Measurements from ENCODE around the gene AIF1L.

GRCh38 chr9:131104016-131104740 lies 7.8 kb downstream of the AIF1L start:
- TF ChIP-seq POLR2A (IDR thresholded peaks at IDR 0.05; ENCODE audit: low read depth, low read length) (no peak), TAF1 (IDR thresholded peaks at IDR 0.05; ENCODE audit: borderline replicate concordance, low read depth, low read length) (no peak), POLR2AphosphoS5 (IDR thresholded peaks at IDR 0.05; ENCODE audit: low read depth, low read length) (no peak)

All from GM12892 (cell line).